GM12874 (cell line): ENCODE data around the gene FRZB.

Experiments used
- CTCF ChIP-seq: IDR thresholded peaks from 2 replicates; pipeline ENCODE4 v1.5.1; 2011; ENCODE audit warnings: low read depth, mild to moderate bottlenecking, control low read depth, low read length, moderate library complexity; ENCODE audit not compliant: insufficient read depth

The FRZB gene

DNA sequence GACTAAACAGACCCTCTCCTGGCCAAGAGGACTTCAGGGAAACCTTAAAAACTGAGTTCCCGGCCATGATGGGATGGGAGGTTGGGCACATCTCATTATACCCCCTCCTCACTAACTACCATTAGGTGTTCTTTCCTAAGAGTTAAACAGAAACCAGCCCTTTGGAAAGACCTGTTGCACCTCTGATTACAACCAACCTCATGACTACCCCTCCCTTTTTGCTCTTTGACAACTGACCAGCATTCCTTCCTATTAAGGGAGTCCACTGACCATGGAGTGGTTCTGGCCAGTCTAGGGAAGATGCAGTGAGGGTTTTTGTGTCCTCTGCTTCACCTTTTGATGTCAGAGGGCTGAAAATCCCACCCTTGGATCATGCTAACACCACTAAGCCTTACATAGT, 44.5 kb upstream of the FRZB start:
- no peak for TF ChIP-seq CTCF

- TF ChIP-seq CTCF: no peak
These were observed 40.8 kb upstream of the FRZB start for GRCh38 chr2:182907081-182907830.

GRCh38 chr2:182906454-182906853, 40.0 kb upstream of the FRZB start:
- no peak for TF ChIP-seq CTCF

GRCh38 chr2:182904844-182905243, 38.4 kb upstream of the FRZB start:
- TF ChIP-seq CTCF: no peak

DNA sequence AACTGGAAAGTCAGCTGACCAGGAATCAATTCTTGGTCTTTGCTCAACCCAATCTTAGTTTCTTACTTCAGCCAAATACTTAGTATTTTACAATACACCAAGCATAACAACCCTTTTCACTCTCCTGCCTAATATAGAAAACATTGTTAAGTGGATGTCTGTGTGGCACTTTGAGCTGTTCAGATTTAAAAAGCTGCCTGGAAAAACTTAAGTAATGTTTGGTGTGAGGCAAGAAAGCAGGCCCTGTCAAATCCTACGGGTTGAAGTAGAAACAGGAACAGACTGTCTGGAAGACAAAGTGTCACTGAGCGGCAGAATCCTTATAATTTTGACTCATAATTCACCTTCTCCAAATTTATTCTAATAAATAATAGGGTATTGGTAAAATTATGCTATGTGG, 37.1 kb upstream of the FRZB start:
- no peak for TF ChIP-seq CTCF

- TF ChIP-seq CTCF: no peak
These were observed 35.3 kb upstream of the FRZB start for GRCh38 chr2:182901748-182902147.

DNA sequence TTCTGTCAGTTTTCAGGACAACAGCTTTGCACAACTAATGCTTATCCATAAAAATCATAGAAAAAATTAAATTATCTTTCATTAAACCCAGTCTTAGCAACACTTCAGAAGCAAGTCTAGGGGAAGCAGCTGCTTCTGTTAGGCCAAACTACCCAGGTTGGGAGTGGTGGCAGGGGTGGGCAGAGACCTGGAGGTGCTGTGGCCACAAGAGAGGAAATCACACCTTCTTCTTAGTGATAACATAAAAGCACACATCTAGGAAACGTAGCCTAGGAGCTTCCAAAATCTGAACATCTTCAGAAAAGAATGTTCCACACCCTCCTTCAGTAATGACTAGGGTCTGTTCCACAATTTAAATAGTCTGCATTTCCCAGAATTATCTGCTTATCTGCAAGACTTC, 32.3 kb upstream of the FRZB start:
- no peak for TF ChIP-seq CTCF
